H9 (cell line): ENCODE data around the gene GDI1. TPM values are rescaled to one million over a fixed set of nuclear protein-coding genes. Genes with fewer than 3 reads are reported as not detected.

Experiments
- DNase-seq: peaks from one replicate; pipeline ENCODE4 v3.0.0-alpha.2; 2017
- H2AFZ ChIP-seq: one replicate; pipeline ENCODE4 v1.6.1; 2013; ENCODE audit warnings: mild to moderate bottlenecking, low read length, control low read depth, moderate library complexity
- H2AK5ac ChIP-seq: 2 replicates; pipeline ENCODE4 v1.6.1; 2013; ENCODE audit warnings: low read length, control low read depth, mixed read lengths; ENCODE audit not compliant: insufficient read length
- H2BK120ac ChIP-seq: one replicate; pipeline ENCODE4 v1.6.1; 2013; ENCODE audit warnings: low read depth, mild to moderate bottlenecking, low read length, control low read depth, inconsistent platforms; ENCODE audit not compliant: poor library complexity, severe bottlenecking
- H2BK12ac ChIP-seq: 2 replicates; pipeline ENCODE4 v1.6.1; 2013; ENCODE audit warnings: low read length, control low read depth, mixed read lengths, low read depth; ENCODE audit not compliant: insufficient read length
- H2BK15ac ChIP-seq: 2 replicates; pipeline ENCODE4 v1.6.1; 2013; ENCODE audit warnings: low read depth, low read length, control low read depth
- H2BK20ac ChIP-seq: one replicate; pipeline ENCODE4 v1.6.1; 2013; ENCODE audit warnings: low read depth, mild to moderate bottlenecking, low read length, control low read depth, inconsistent platforms; ENCODE audit not compliant: poor library complexity, severe bottlenecking
- H2BK5ac ChIP-seq: 2 replicates; pipeline ENCODE4 v1.6.1; 2013; ENCODE audit warnings: low read length, control low read depth, mixed read lengths; ENCODE audit not compliant: insufficient read length
- H3K14ac ChIP-seq: 2 replicates; pipeline ENCODE4 v1.6.1; 2013; ENCODE audit warnings: low read length, control low read depth; ENCODE audit not compliant: insufficient read depth
- H3K18ac ChIP-seq: 2 replicates; pipeline ENCODE4 v1.6.1; 2013; ENCODE audit warnings: low read depth, mild to moderate bottlenecking, mixed read lengths, low read length, control low read depth; ENCODE audit not compliant: insufficient read length
- H3K23ac ChIP-seq: 2 replicates; pipeline ENCODE4 v1.6.1; 2013; ENCODE audit warnings: low read length, control low read depth, mixed read lengths, low read depth; ENCODE audit not compliant: insufficient read length
- H3K23me2 ChIP-seq: 2 replicates; pipeline ENCODE4 v1.6.1; 2013; ENCODE audit warnings: low read depth, mild to moderate bottlenecking, mixed read lengths, low read length, control low read depth; ENCODE audit not compliant: insufficient read length, poor library complexity, severe bottlenecking
- H3K27ac ChIP-seq: 2 replicates; pipeline ENCODE4 v1.5.1; 2013; ENCODE audit warnings: low read length, control low read depth, mixed read lengths, low read depth; ENCODE audit not compliant: insufficient read length
- H3K27me3 ChIP-seq: 2 replicates; pipeline ENCODE4 v1.6.1; 2013; ENCODE audit warnings: low read length, control low read depth, inconsistent platforms; ENCODE audit not compliant: insufficient read depth
- H3K4ac ChIP-seq: 2 replicates; pipeline ENCODE4 v1.6.1; 2013; ENCODE audit warnings: low read depth, mild to moderate bottlenecking, control low read depth, inconsistent platforms, low read length, moderate library complexity
- H3K4me1 ChIP-seq: 2 replicates; pipeline ENCODE4 v1.6.1; 2013; ENCODE audit warnings: low read length, control low read depth, inconsistent platforms; ENCODE audit not compliant: insufficient read depth
- H3K4me2 ChIP-seq: 2 replicates; pipeline ENCODE4 v1.6.1; 2013; ENCODE audit warnings: low read length, control low read depth, mixed read lengths; ENCODE audit not compliant: insufficient read length, insufficient read depth
- H3K56ac ChIP-seq: 2 replicates; pipeline ENCODE4 v1.6.1; 2013; ENCODE audit warnings: low read depth, mild to moderate bottlenecking, mixed read lengths, low read length, control low read depth; ENCODE audit not compliant: insufficient read length
- H3K79me1 ChIP-seq: 2 replicates; pipeline ENCODE4 v1.6.1; 2013; ENCODE audit warnings: low read depth, mild to moderate bottlenecking, moderate library complexity, low read length, control low read depth, inconsistent platforms; ENCODE audit not compliant: insufficient read depth, poor library complexity, severe bottlenecking
- H3K79me2 ChIP-seq: 2 replicates; pipeline ENCODE4 v1.6.1; 2013; ENCODE audit warnings: low read length, control low read depth, inconsistent platforms; ENCODE audit not compliant: insufficient read depth
- H3K9ac ChIP-seq: 2 replicates; pipeline ENCODE4 v1.6.1; 2013; ENCODE audit warnings: low read length, control low read depth, mixed read lengths; ENCODE audit not compliant: insufficient read length; ENCODE audit errors: extremely low read depth
- H3K9me3 ChIP-seq: one replicate; pipeline ENCODE4 v1.6.1; 2013; ENCODE audit warnings: low read depth, low read length, inconsistent platforms; ENCODE audit not compliant: control insufficient read depth
- H3T11ph ChIP-seq: one replicate; pipeline ENCODE4 v1.6.1; 2013; ENCODE audit warnings: mild to moderate bottlenecking, low read length, control low read depth, inconsistent platforms
- H4K20me1 ChIP-seq: one replicate; pipeline ENCODE4 v1.6.1; 2013; ENCODE audit not compliant: control insufficient read depth, insufficient read length, insufficient read depth
- H4K5ac ChIP-seq: 2 replicates; pipeline ENCODE4 v1.6.1; 2013; ENCODE audit warnings: low read depth, mild to moderate bottlenecking, mixed read lengths, low read length, control low read depth; ENCODE audit not compliant: insufficient read length
- H4K8ac ChIP-seq: replicated peaks from 2 replicates; pipeline ENCODE4 v1.6.1; 2013; ENCODE audit warnings: low read length, control low read depth, mixed read lengths, low read depth; ENCODE audit not compliant: insufficient read length
- H4K91ac ChIP-seq: 2 replicates; pipeline ENCODE4 v1.6.1; 2013; ENCODE audit warnings: low read depth, mild to moderate bottlenecking, moderate library complexity, mixed read lengths, low read length, control low read depth; ENCODE audit not compliant: insufficient read length
- H3K27ac Mint-ChIP-seq, 3 experiments: 2 replicates in 2 of 3; 3 replicates in 1 of 3; pipeline ENCODE4 v1.8.0; 2020 to 2021; ENCODE audit warnings: mixed read lengths in 3 of 3, mild to moderate bottlenecking in 1 of 3, moderate library complexity in 1 of 3
- H3K27me3 Mint-ChIP-seq: 2 replicates; pipeline ENCODE4 v1.8.0; 2021; ENCODE audit warnings: low read depth, mild to moderate bottlenecking, moderate library complexity, mixed read lengths
- H3K36me3 Mint-ChIP-seq, 3 experiments: 2 replicates in 2 of 3; 3 replicates in 1 of 3; pipeline ENCODE4 v1.8.0; 2020 to 2021; ENCODE audit warnings: low read depth in 3 of 3, mixed read lengths in 3 of 3; ENCODE audit not compliant: insufficient read depth in 1 of 3
- H3K4me1 Mint-ChIP-seq, 2 experiments: 2 replicates each; pipeline ENCODE4 v1.8.0; 2020; ENCODE audit warnings: mixed read lengths in 2 of 2
- H3K4me3 Mint-ChIP-seq, 2 experiments: 2 replicates in 1 of 2; 3 replicates in 1 of 2; pipeline ENCODE4 v1.8.0; 2020 to 2021; ENCODE audit warnings: mild to moderate bottlenecking in 2 of 2, mixed read lengths in 2 of 2, moderate library complexity in 1 of 2
- H3K9me3 Mint-ChIP-seq, 2 experiments: 2 replicates in 1 of 2; 3 replicates in 1 of 2; pipeline ENCODE4 v1.8.0; 2020; ENCODE audit warnings: mild to moderate bottlenecking in 2 of 2, mixed read lengths in 2 of 2, moderate library complexity in 1 of 2
- CTCF ChIP-seq: fragments of 200-600 bp; sonication (generic); conservative IDR thresholded peaks from 3 replicates; pipeline ENCODE4 v1.8.0; 2021; ENCODE audit warnings: antibody characterized with exemption, mild to moderate bottlenecking
- WGBS: extraction: QIAGEN DNeasy Blood & Tissue Kit; methylation state at CpG from one replicate; pipeline ENCODE4 v1.1.7; 2013; ENCODE audit warnings: missing lambda C conversion rate, low lambda C conversion rate, mixed read lengths; ENCODE audit not compliant: insufficient read length; ENCODE audit errors: extremely low coverage; 5-methylcytosine and 5-hydroxymethylcytosine counted together
- total RNA-seq: library from RNA; stranded (reverse); gene quantifications from 2 replicates; pipeline ENCODE4 v1.2.1, GENCODE V29; 2021

The GDI1 gene
- total RNA-seq, 1 experiment from 2014 or later: 111 TPM

- Histone ChIP-seq H3K18ac (no peak overlapping the region), H4K5ac (no peak overlapping the region), H2AK5ac (no peak overlapping the region), H3K14ac (no peak overlapping the region), H3T11ph (no peak overlapping the region), H3K23ac (no peak overlapping the region), H3K56ac (no peak overlapping the region), H2BK15ac (no peak overlapping the region), H3K79me1 (no peaks in the 10 kb centered on the region), H2BK20ac (no peak overlapping the region), H3K9ac (no peak overlapping the region), H4K8ac (no peak overlapping the region), H2BK5ac (no peak overlapping the region), H3K23me2 (peaks cover 10% of the 10 kb centered on the region), H3K4ac (no peak overlapping the region), H3K27ac (no peak overlapping the region), H3K4me1 (no peaks in the 10 kb centered on the region), H4K20me1 (no peaks in the 10 kb centered on the region), H2AFZ (no peak overlapping the region), H4K91ac (no peak overlapping the region), H2BK120ac (no peak overlapping the region), H3K27me3 (no peaks in the 10 kb centered on the region), H3K4me2 (no peak overlapping the region), H3K9me3 (peaks cover 28% of the 10 kb centered on the region), H3K79me2 (peaks cover 2% of the 10 kb centered on the region; the same call in 1 of the 2 replicates), H2BK12ac (no peak overlapping the region)
- Mint-ChIP-seq H3K4me1 (peaks cover 11 to 15% of the 10 kb centered on the region in 2 experiments), H3K27ac (no peak overlapping the region), H3K36me3 (peaks cover 23 to 64% (median 58%) of the 10 kb centered on the region in 3 experiments; a peak in 6 of 7 replicates), H3K27me3 (no peaks in the 10 kb centered on the region), H3K4me3 (peak overlapping the region in 1 of 2 experiments; percentile 17; a peak in 1 of 5 replicates), H3K9me3 (peaks cover 62 to 80% of the 10 kb centered on the region in 2 experiments)
- no peak for DNase-seq
- TF ChIP-seq CTCF: no peak
- no CpG with 5 or more reads among the region's 18 CpGs for WGBS
Observed at GRCh38 chrX:154439841-154440240, 2.9 kb downstream of the GDI1 start.
